ENCODE measurements around the gene USP40. TPM values are rescaled to one million over a fixed set of nuclear protein-coding genes. Genes with fewer than 3 reads are reported as not detected.
A peak's percentile ranks its signal among the peaks of the same experiment; 100 is the strongest.

USP40 gene
- total RNA-seq, 2 experiments from 2014 or later: 0.51 to 1.7 TPM

GRCh38 chr2:233455006-233455405, 111.6 kb downstream of the USP40 start:
- Histone ChIP-seq H3K36me3 (ENCODE audit: insufficient read depth, low read length) (peaks cover 97% of the 10 kb centered on the region), H3K9me3 (ENCODE audit: low read length) (no peaks in the 10 kb centered on the region), H3K79me2 (ENCODE audit: insufficient read depth, low read depth, low read length) (no peaks in the 10 kb centered on the region), H2AFZ (ENCODE audit: low read length) (no peak overlapping the region), H3K4me3 (ENCODE audit: low read depth, low read length, poor library complexity, severe bottlenecking) (no peak overlapping the region), H3K4me1 (ENCODE audit: insufficient read depth, low read length, poor library complexity, severe bottlenecking) (no peaks in the 10 kb centered on the region), H3K27ac (ENCODE audit: low read depth, low read length, poor library complexity, severe bottlenecking) (no peak overlapping the region), H3K4me2 (ENCODE audit: low read length) (no peak overlapping the region), H4K20me1 (ENCODE audit: insufficient read depth, low read length) (no peaks in the 10 kb centered on the region), H3K9me2 (ENCODE audit: insufficient read depth, low read length) (no peaks in the 10 kb centered on the region)
- ChIA-PET CTCF (ENCODE audit: unreplicated experiment) (interaction anchor here (0.6 kb wide), 1 partner anchor 89 kb away, joined by 3 read pairs; no protein-coding TSS in a partner anchor), POLR2A (interaction anchor here (1.0 kb wide), 1 partner anchor 29 kb away, joined by 3 read pairs; no protein-coding TSS in a partner anchor)
- DNase-seq (ENCODE audit: low spot score): no peak
- intact Hi-C loops (cut with micrococcal nuclease; ENCODE audit: unreplicated experiment): no loop called here
- TF ChIP-seq EZH2phosphoT487 (IDR thresholded peaks at IDR 0.05; ENCODE audit: borderline replicate concordance, low read depth, low read length): no peak
- no peak for TF ChIP-seq CTCF (conservative IDR thresholded peaks at IDR 0.05; ENCODE audit: low read length)
- no TSS peak for BruUV-seq (replicated peaks)

DNA sequence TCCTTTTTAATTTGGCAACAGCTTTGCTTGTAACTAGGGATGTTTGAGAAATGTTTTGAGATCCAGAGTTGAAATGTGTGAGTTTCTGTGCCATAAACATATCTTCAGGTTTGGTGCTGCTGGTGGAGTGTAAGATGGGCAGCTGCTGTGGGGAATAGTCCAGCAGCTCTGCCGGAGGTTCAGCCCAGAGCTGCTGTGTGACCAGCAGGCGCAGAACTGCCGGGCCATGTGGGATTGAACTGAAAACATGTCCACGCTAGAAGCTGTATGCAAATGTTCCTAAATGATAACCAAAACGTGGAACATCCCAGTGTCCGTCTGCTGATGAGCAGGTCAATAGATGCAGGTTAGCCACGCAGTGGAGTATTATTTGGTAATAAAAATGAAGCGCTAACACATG, 112.7 kb downstream of the USP40 start:
- DNase-seq (ENCODE audit: low spot score): no peak
- H3K36me3 ChIP-seq (ENCODE audit: insufficient read depth, low read length): peaks cover 97% of the 10 kb centered on the region

More for the DNA sequence above, 112.7 kb downstream of the USP40 start:
- Histone ChIP-seq H3K9me3 (ENCODE audit: low read length) (no peaks in the 10 kb centered on the region), H3K4me2 (ENCODE audit: low read length) (no peak overlapping the region), H3K4me1 (ENCODE audit: insufficient read depth, low read length, poor library complexity, severe bottlenecking) (no peaks in the 10 kb centered on the region), H4K20me1 (ENCODE audit: insufficient read depth, low read length) (no peaks in the 10 kb centered on the region), H2AFZ (ENCODE audit: low read length) (no peak overlapping the region), H3K27ac (ENCODE audit: low read depth, low read length, poor library complexity, severe bottlenecking) (no peak overlapping the region), H3K79me2 (ENCODE audit: insufficient read depth, low read depth, low read length) (no peaks in the 10 kb centered on the region), H3K9me2 (ENCODE audit: insufficient read depth, low read length) (no peaks in the 10 kb centered on the region), H3K4me3 (ENCODE audit: low read depth, low read length, poor library complexity, severe bottlenecking) (no peak overlapping the region)
- TF ChIP-seq CTCF (conservative IDR thresholded peaks at IDR 0.05; ENCODE audit: low read length): no peak
- no peak for TF ChIP-seq EZH2phosphoT487 (IDR thresholded peaks at IDR 0.05; ENCODE audit: borderline replicate concordance, low read depth, low read length)
- TSS peak; percentile 47 for BruUV-seq (replicated peaks)
- intact Hi-C loops (cut with micrococcal nuclease; ENCODE audit: unreplicated experiment): no loop called here
- ChIA-PET POLR2A (interaction anchor here (0.7 kb wide), 1 partner anchor 160 kb away, joined by 3 read pairs; no protein-coding TSS in a partner anchor), CTCF (ENCODE audit: unreplicated experiment) (no interaction called here)
